Endothelial cell of umbilical vein (primary cell): Measurements from ENCODE around the gene MAML1. TPM values are rescaled to one million over a fixed set of nuclear protein-coding genes. Genes with fewer than 3 reads are reported as not detected.

ENCODE experiments used
- BruUV-seq: library from RNA; stranded (reverse); fragments of 400-500 nt; replicated peaks from 2 replicates; lab custom pipeline; 2021; lab: Mats Ljungman, UMichigan
- CTCF ChIA-PET: fragments of 300-600, 350-600 bp; sonication (Branson Sonifier 250); formaldehyde crosslinking; loops from one replicate; lab custom pipeline; 2021; ENCODE audit warnings: antibody characterized with exemption, inconsistent platforms; lab: Charles Lee
- POLR2A ChIA-PET: fragments of 300-600, 350-600 bp; sonication (Branson Sonifier 250); formaldehyde crosslinking; loops from one replicate; lab custom pipeline; 2021; ENCODE audit warnings: antibody characterized with exemption, inconsistent platforms; lab: Charles Lee
- DNase-seq: peaks from one replicate; pipeline ENCODE4 v3.0.0-alpha.2; 2011; ENCODE audit warnings: low read depth, low spot score
- FAIRE-seq: peaks from 2 replicates; lab custom pipeline; 2011; peaks lifted over from hg19 to GRCh38; lab: Jason Lieb, UNC
- H2AFZ ChIP-seq: 2 replicates; pipeline ENCODE4 v1.6.0; 2012; ENCODE audit warnings: low read depth, low read length, control low read depth, inconsistent platforms
- H3K27ac ChIP-seq: 2 replicates; pipeline ENCODE4 v1.5.1; 2011; ENCODE audit warnings: low read depth, mild to moderate bottlenecking, control low read depth, low read length, moderate library complexity; ENCODE audit not compliant: insufficient read depth
- H3K27me3 ChIP-seq, 2 experiments: 2 replicates each; pipeline versions ENCODE4 v1.6.0 to v1.6.1; 2011; ENCODE audit warnings: low read length in 2 of 2, mixed read lengths in 1 of 2; ENCODE audit not compliant: control insufficient read depth in 2 of 2, insufficient read depth in 2 of 2
- H3K36me3 ChIP-seq, 2 experiments: 2 replicates in 1 of 2; 3 replicates in 1 of 2; pipeline ENCODE4 v1.5.1; 2011; ENCODE audit warnings: low read length in 2 of 2, mild to moderate bottlenecking in 1 of 2, moderate library complexity in 1 of 2; ENCODE audit not compliant: control insufficient read depth in 2 of 2, insufficient read depth in 2 of 2; ENCODE audit errors: extremely low read depth in 1 of 2
- H3K4me1 ChIP-seq: 3 replicates; pipeline ENCODE4 v1.5.1; 2011; ENCODE audit warnings: mild to moderate bottlenecking, low read length; ENCODE audit not compliant: control insufficient read depth, insufficient read depth; ENCODE audit errors: extremely low read depth
- H3K4me2 ChIP-seq: 2 replicates; pipeline ENCODE4 v1.6.1; 2011; ENCODE audit warnings: low read length, control low read depth, mixed read lengths; ENCODE audit not compliant: insufficient read depth
- H3K4me3 ChIP-seq, 3 experiments: fragments of 200-600 bp in 1 of 3; sonication (generic), shearing (Covaris generic) in 1 of 3; replicated peaks in 1 of 3; 2 replicates each; pipeline ENCODE4 v1.5.1; 2011 to 2016; ENCODE audit warnings: control low read depth in 3 of 3, low read length in 3 of 3, mild to moderate bottlenecking in 2 of 3, inconsistent platforms in 1 of 3, low read depth in 1 of 3, moderate library complexity in 1 of 3; ENCODE audit not compliant: insufficient read depth in 1 of 3
- H3K79me2 ChIP-seq: 2 replicates; pipeline ENCODE4 v1.6.0; 2012; ENCODE audit warnings: low read length, inconsistent platforms; ENCODE audit not compliant: control insufficient read depth, insufficient read depth
- H3K9ac ChIP-seq: replicated peaks from 2 replicates; pipeline ENCODE3; 2011; ENCODE audit warnings: low read length, control low read depth; ENCODE audit not compliant: insufficient read depth; ENCODE audit errors: extremely low read depth
- H3K9me1 ChIP-seq: replicated peaks from 3 replicates; pipeline ENCODE4 v1.6.0; 2011; ENCODE audit warnings: mild to moderate bottlenecking, low read length; ENCODE audit not compliant: control insufficient read depth, insufficient read depth; ENCODE audit errors: extremely low read depth
- H3K9me3 ChIP-seq: replicated peaks from 2 replicates; pipeline ENCODE4 v1.5.1; 2012; ENCODE audit warnings: low read length, inconsistent platforms; ENCODE audit not compliant: control insufficient read depth, insufficient read depth
- H4K20me1 ChIP-seq: replicated peaks from 2 replicates; pipeline ENCODE3; 2011; ENCODE audit warnings: mild to moderate bottlenecking, low read length; ENCODE audit not compliant: control insufficient read depth, insufficient read depth; ENCODE audit errors: extremely low read depth
- EZH2 ChIP-seq: IDR thresholded peaks from 2 replicates; pipeline ENCODE4 v1.6.1; 2012; ENCODE audit warnings: borderline replicate concordance, low read depth, mild to moderate bottlenecking, moderate library complexity, low read length, inconsistent platforms; ENCODE audit not compliant: severe bottlenecking
- FOS ChIP-seq: IDR thresholded peaks from 2 replicates; pipeline ENCODE4 v1.6.1; 2011; ENCODE audit warnings: mild to moderate bottlenecking, low read length, moderate library complexity, borderline replicate concordance; ENCODE audit not compliant: insufficient read depth
- GATA2 ChIP-seq: IDR thresholded peaks from 2 replicates; pipeline ENCODE4 v1.7.0; 2011; ENCODE audit warnings: low read depth, mild to moderate bottlenecking, moderate library complexity, mixed read lengths, low read length; ENCODE audit not compliant: insufficient read length, insufficient read depth
- JUN ChIP-seq: IDR thresholded peaks from 2 replicates; pipeline ENCODE4 v1.6.1; 2011; ENCODE audit warnings: borderline replicate concordance, low read depth; ENCODE audit not compliant: insufficient read length, insufficient read depth
- MYC ChIP-seq: IDR thresholded peaks from one replicate; pipeline ENCODE4 v1.6.1; 2011; ENCODE audit warnings: mild to moderate bottlenecking, low read depth, low read length
- POLR2A ChIP-seq: IDR thresholded peaks from 2 replicates; pipeline ENCODE4 v1.6.1; 2012; ENCODE audit warnings: low read depth, mild to moderate bottlenecking, control low read depth, low read length
- POLR2AphosphoS5 ChIP-seq: IDR thresholded peaks from 2 replicates; pipeline ENCODE4 v1.6.1; 2012; ENCODE audit warnings: low read depth, mild to moderate bottlenecking, control low read depth, low read length, moderate library complexity; ENCODE audit not compliant: insufficient read depth
- dilution Hi-C: fragments of 300-500 bp; cut with MboI; formaldehyde crosslinking; loops from one replicate; pipeline ENCODE4 v1.15.0; 2019; ENCODE audit warnings: low sequenced_read_pairs; ENCODE audit not compliant: extremely low pct_ligation_motif_present
- intact Hi-C: fragments of 100-400 bp; cut with micrococcal nuclease; formaldehyde crosslinking; loops from one replicate; pipeline ENCODE4 v1.10.0; 2022
- polyA plus RNA-seq, 4 experiments: library from polyadenylated mRNA; depleted of rRNA in 3 of 4; stranded (reverse) in 3 of 4; unstranded in 1 of 4; fragments of >200 nt; gene quantifications; 2 replicates each; pipeline versions ENCODE4 v1.2.1 to v1.2.3, GENCODE V29; 2011 to 2012; ENCODE audit warnings: missing spikeins in 1 of 4
- total RNA-seq: library from RNA; stranded (reverse); gene quantifications from 2 replicates; pipeline ENCODE4 v1.2.3, GENCODE V29; 2021
- TF ChIP-seq, protein P1 (sequence below), 2 donors: IDR thresholded peaks; 1 replicate in 1 of 2; 2 replicates in 1 of 2; pipeline ENCODE4 v1.5.1; 2011; ENCODE audit warnings: low read length in 2 of 2, mild to moderate bottlenecking in 2 of 2, moderate library complexity in 2 of 2, control low read depth in 1 of 2, inconsistent platforms in 1 of 2, low read depth in 1 of 2; ENCODE audit not compliant: insufficient read depth in 1 of 2; ENCODE audit errors: extremely low read depth in 1 of 2
- TF ChIP-seq, protein P2 (sequence below): IDR thresholded peaks from 2 replicates; pipeline ENCODE4 v1.6.1; 2011; ENCODE audit not compliant: insufficient read depth, insufficient read length

MAML1 gene
- total and polyA plus RNA-seq, 2 donors (not counting 3 experiments of a cell fraction or from before 2014, with no cell fraction given) = 12.4 to 29.0 TPM

DNA sequence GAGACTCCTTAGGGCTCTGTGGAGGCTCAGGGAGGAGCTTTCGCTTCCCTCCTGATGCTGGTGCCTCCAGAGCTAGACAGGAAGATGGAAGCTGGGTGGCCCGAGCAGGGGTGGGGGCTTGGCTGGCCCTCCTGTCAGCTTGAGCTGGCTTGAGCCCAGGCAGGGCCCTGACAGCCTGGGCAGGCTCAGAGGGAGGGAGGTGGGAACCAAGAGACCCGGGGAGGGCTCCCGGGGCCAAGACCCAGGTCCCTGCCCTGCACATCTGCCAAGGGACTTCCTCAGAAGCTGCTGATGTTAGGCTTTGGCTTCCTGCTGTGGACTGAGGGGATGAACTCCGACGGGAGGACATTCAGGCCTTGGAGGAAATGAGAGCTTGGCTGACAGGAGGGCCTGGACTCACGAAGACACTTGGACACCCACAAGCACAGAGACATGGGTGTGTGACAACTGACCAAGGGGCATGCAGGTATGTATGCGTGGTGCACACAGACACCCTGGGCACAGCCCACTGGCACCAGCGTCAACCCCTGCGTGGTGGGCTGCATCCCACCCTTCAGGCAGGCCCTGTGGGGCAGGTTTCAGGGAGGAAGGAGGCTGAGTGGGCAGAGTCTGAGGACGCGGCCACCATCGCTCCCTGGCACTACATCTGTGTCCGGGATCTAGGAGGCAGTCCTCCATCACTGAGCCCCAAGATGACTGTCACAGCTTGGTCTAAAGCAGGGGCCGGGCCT is 59.4 kb downstream of the MAML1 start:
- Histone ChIP-seq H3K9me1 (no peaks in the 10 kb centered on the region), H3K4me2 (no peak overlapping the region), H3K36me3 (no peaks in the 10 kb centered on the region), H2AFZ (no peak overlapping the region), H3K9ac (no peak overlapping the region), H3K27ac (no peak overlapping the region), H3K79me2 (no peaks in the 10 kb centered on the region), H3K4me1 (peaks cover 10% of the 10 kb centered on the region), H3K4me3 (no peak overlapping the region), H3K27me3 (no peaks in the 10 kb centered on the region), H4K20me1 (no peaks in the 10 kb centered on the region), H3K9me3 (no peaks in the 10 kb centered on the region)
- ChIA-PET POLR2A (no interaction called here), CTCF (interaction anchor here (1.6 to 8.8 kb wide), 2 partner anchors 14 to 29 kb away, joined by 6 to 103 read pairs; no protein-coding TSS in a partner anchor)
- no peak for TF ChIP-seq GATA2
- no peak for TF ChIP-seq POLR2A
- TF ChIP-seq, protein P1, sequence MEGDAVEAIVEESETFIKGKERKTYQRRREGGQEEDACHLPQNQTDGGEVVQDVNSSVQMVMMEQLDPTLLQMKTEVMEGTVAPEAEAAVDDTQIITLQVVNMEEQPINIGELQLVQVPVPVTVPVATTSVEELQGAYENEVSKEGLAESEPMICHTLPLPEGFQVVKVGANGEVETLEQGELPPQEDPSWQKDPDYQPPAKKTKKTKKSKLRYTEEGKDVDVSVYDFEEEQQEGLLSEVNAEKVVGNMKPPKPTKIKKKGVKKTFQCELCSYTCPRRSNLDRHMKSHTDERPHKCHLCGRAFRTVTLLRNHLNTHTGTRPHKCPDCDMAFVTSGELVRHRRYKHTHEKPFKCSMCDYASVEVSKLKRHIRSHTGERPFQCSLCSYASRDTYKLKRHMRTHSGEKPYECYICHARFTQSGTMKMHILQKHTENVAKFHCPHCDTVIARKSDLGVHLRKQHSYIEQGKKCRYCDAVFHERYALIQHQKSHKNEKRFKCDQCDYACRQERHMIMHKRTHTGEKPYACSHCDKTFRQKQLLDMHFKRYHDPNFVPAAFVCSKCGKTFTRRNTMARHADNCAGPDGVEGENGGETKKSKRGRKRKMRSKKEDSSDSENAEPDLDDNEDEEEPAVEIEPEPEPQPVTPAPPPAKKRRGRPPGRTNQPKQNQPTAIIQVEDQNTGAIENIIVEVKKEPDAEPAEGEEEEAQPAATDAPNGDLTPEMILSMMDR (IDR thresholded peaks at IDR 0.05; ENCODE audit: extremely low read depth in 1 of 2, insufficient read depth in 1 of 2, low read depth in 1 of 2, low read length in 2 of 2) = no peak
- TF ChIP-seq JUN = no peak
- TF ChIP-seq, protein P2, sequence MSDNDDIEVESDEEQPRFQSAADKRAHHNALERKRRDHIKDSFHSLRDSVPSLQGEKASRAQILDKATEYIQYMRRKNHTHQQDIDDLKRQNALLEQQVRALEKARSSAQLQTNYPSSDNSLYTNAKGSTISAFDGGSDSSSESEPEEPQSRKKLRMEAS = no peak
- no peak for TF ChIP-seq EZH2
- TF ChIP-seq MYC = no peak
- TF ChIP-seq POLR2AphosphoS5 = no peak
- TF ChIP-seq FOS = no peak
- dilution Hi-C loops (no loop called here), intact Hi-C loops (loop anchor here (10.0 kb wide), 1 partner anchor 127 kb away; no protein-coding TSS in a partner anchor)
- no peak for DNase-seq
- no TSS peak for BruUV-seq
- no peak for FAIRE-seq
